ENCODE data around the gene CCDC146. TPM values are rescaled to one million over a fixed set of nuclear protein-coding genes. Genes with fewer than 3 reads are reported as not detected.

Gene CCDC146
- total and polyA plus RNA-seq, 2 of the 8 experiments (the other 6 are each of a cell fraction or from before 2014, with no cell fraction given) = 0.88 to 2.4 TPM

DNA sequence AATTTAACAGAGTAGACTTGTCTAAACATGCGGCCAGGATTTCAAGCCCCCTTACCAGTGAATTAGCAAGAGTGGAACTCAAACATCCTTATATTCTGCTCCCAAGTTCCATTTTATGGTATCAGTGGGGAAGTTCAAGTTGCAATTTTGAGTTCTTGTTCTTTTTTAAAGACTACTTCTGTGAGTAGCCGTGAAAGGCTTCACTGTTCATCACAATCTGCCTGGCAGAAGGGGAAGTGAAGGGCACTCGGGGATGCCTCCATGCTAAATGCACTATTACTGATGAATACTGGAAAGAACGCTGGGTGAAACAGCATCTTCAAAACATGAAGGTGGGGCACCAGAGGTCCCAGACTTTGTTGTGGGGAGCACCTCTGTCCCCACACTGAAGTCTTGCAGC is 99.7 kb downstream of the CCDC146 start (continued):
- TF ChIP-seq, protein P1, sequence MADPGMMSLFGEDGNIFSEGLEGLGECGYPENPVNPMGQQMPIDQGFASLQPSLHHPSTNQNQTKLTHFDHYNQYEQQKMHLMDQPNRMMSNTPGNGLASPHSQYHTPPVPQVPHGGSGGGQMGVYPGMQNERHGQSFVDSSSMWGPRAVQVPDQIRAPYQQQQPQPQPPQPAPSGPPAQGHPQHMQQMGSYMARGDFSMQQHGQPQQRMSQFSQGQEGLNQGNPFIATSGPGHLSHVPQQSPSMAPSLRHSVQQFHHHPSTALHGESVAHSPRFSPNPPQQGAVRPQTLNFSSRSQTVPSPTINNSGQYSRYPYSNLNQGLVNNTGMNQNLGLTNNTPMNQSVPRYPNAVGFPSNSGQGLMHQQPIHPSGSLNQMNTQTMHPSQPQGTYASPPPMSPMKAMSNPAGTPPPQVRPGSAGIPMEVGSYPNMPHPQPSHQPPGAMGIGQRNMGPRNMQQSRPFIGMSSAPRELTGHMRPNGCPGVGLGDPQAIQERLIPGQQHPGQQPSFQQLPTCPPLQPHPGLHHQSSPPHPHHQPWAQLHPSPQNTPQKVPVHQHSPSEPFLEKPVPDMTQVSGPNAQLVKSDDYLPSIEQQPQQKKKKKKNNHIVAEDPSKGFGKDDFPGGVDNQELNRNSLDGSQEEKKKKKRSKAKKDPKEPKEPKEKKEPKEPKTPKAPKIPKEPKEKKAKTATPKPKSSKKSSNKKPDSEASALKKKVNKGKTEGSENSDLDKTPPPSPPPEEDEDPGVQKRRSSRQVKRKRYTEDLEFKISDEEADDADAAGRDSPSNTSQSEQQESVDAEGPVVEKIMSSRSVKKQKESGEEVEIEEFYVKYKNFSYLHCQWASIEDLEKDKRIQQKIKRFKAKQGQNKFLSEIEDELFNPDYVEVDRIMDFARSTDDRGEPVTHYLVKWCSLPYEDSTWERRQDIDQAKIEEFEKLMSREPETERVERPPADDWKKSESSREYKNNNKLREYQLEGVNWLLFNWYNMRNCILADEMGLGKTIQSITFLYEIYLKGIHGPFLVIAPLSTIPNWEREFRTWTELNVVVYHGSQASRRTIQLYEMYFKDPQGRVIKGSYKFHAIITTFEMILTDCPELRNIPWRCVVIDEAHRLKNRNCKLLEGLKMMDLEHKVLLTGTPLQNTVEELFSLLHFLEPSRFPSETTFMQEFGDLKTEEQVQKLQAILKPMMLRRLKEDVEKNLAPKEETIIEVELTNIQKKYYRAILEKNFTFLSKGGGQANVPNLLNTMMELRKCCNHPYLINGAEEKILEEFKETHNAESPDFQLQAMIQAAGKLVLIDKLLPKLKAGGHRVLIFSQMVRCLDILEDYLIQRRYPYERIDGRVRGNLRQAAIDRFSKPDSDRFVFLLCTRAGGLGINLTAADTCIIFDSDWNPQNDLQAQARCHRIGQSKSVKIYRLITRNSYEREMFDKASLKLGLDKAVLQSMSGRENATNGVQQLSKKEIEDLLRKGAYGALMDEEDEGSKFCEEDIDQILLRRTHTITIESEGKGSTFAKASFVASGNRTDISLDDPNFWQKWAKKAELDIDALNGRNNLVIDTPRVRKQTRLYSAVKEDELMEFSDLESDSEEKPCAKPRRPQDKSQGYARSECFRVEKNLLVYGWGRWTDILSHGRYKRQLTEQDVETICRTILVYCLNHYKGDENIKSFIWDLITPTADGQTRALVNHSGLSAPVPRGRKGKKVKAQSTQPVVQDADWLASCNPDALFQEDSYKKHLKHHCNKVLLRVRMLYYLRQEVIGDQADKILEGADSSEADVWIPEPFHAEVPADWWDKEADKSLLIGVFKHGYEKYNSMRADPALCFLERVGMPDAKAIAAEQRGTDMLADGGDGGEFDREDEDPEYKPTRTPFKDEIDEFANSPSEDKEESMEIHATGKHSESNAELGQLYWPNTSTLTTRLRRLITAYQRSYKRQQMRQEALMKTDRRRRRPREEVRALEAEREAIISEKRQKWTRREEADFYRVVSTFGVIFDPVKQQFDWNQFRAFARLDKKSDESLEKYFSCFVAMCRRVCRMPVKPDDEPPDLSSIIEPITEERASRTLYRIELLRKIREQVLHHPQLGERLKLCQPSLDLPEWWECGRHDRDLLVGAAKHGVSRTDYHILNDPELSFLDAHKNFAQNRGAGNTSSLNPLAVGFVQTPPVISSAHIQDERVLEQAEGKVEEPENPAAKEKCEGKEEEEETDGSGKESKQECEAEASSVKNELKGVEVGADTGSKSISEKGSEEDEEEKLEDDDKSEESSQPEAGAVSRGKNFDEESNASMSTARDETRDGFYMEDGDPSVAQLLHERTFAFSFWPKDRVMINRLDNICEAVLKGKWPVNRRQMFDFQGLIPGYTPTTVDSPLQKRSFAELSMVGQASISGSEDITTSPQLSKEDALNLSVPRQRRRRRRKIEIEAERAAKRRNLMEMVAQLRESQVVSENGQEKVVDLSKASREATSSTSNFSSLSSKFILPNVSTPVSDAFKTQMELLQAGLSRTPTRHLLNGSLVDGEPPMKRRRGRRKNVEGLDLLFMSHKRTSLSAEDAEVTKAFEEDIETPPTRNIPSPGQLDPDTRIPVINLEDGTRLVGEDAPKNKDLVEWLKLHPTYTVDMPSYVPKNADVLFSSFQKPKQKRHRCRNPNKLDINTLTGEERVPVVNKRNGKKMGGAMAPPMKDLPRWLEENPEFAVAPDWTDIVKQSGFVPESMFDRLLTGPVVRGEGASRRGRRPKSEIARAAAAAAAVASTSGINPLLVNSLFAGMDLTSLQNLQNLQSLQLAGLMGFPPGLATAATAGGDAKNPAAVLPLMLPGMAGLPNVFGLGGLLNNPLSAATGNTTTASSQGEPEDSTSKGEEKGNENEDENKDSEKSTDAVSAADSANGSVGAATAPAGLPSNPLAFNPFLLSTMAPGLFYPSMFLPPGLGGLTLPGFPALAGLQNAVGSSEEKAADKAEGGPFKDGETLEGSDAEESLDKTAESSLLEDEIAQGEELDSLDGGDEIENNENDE (IDR thresholded peaks at IDR 0.05; ENCODE audit: insufficient replicate concordance, low read length) = no peak
- TF ChIP-seq EP300 (IDR thresholded peaks at IDR 0.05; ENCODE audit: borderline replicate concordance in 1 of 2, low read depth in 2 of 2, low read length in 2 of 2) = no peak
- no peak for TF ChIP-seq BCL11A (IDR thresholded peaks at IDR 0.05; ENCODE audit: low read depth in 2 of 2, low read length in 2 of 2)
- no peak for TF ChIP-seq ASH2L (IDR thresholded peaks at IDR 0.05; ENCODE audit: low read length)
- TF ChIP-seq JUN (IDR thresholded peaks at IDR 0.05; ENCODE audit: low read depth, low read length) = no peak

Measured in H1 (cell line).